Vagina (tissue), 2 donors: ENCODE data around the gene LRMDA.

Source experiments
- POLR2A ChIP-seq, 2 donors: fragments of 450-650 bp; IDR thresholded peaks; one replicate each; pipeline ENCODE4 v1.6.1; 2017; ENCODE audit warnings: antibody characterized with exemption in 2 of 2, mild to moderate bottlenecking in 2 of 2, moderate library complexity in 2 of 2
- TF ChIP-seq, protein P1 (sequence below), 3 experiments: fragments of 450-650 bp in 2 of 3; fragments of 200-600 bp in 1 of 3; sonication (generic) in 1 of 3; IDR thresholded peaks; one replicate each; pipeline ENCODE4 v1.5.1; 2017 to 2019; ENCODE audit warnings: antibody characterized with exemption in 3 of 3, mild to moderate bottlenecking in 2 of 3, moderate library complexity in 2 of 3

DNA sequence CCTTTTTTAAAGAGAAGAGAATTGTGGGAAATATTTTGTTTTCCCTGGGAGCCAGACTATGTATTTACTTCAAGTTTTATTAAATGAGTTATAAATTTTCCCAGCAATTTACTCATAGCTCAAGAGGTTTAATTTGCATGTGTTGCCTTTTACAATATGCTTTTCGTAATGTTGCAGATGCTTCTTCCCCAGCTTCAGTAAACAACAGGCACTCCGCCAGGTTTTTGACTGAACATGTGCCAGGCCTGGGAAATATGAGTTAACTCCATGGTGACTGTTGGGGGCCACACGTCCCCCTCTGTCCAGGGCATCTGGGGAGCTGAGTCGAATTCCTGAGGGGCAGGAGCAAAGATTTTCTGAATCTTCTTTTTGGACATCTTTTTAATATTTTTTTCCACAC lies 545.7 kb downstream of the LRMDA start:
- no peak for TF ChIP-seq POLR2A (IDR thresholded peaks at IDR 0.05)
- TF ChIP-seq, protein P1, sequence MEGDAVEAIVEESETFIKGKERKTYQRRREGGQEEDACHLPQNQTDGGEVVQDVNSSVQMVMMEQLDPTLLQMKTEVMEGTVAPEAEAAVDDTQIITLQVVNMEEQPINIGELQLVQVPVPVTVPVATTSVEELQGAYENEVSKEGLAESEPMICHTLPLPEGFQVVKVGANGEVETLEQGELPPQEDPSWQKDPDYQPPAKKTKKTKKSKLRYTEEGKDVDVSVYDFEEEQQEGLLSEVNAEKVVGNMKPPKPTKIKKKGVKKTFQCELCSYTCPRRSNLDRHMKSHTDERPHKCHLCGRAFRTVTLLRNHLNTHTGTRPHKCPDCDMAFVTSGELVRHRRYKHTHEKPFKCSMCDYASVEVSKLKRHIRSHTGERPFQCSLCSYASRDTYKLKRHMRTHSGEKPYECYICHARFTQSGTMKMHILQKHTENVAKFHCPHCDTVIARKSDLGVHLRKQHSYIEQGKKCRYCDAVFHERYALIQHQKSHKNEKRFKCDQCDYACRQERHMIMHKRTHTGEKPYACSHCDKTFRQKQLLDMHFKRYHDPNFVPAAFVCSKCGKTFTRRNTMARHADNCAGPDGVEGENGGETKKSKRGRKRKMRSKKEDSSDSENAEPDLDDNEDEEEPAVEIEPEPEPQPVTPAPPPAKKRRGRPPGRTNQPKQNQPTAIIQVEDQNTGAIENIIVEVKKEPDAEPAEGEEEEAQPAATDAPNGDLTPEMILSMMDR (IDR thresholded peaks at IDR 0.05) = no peak
